Adrenal gland (tissue), 12 donors: ENCODE measurements around the gene KLHL12. TPM values are rescaled to one million over a fixed set of nuclear protein-coding genes. Genes with fewer than 3 reads are reported as not detected.

ENCODE experiments used
- DNase-seq, 7 donors: peaks; one replicate each; pipeline ENCODE4 v3.0.0-alpha.2; 2019 to 2020
- H3K27ac ChIP-seq, 5 donors: fragments of 200-600 bp; sonication (generic) in 4 of 5; 1 replicate in 3 of 5; 2 replicates in 2 of 5; pipeline versions ENCODE4 v1.5.1 to v1.8.0; 2016 to 2020; ENCODE audit warnings: mild to moderate bottlenecking in 1 of 5
- H3K27me3 ChIP-seq: fragments of 200-600 bp; 2 replicates; pipeline ENCODE4 v1.8.0; 2021
- H3K36me3 ChIP-seq, 2 donors: fragments of 200-600 bp; replicated peaks in 1 of 2; 1 replicate in 1 of 2; 2 replicates in 1 of 2; pipeline versions ENCODE4 v1.5.1 to v1.8.0; 2018 to 2022
- H3K4me1 ChIP-seq, 2 donors: fragments of 200-600 bp; replicated peaks in 1 of 2; 1 replicate in 1 of 2; 2 replicates in 1 of 2; pipeline versions ENCODE4 v1.5.1 to v1.8.0; 2018 to 2021
- H3K4me3 ChIP-seq, 4 donors: fragments of 200-600 bp; sonication (generic) in 3 of 4; one replicate each; pipeline ENCODE4 v1.5.1; 2016 to 2018
- H3K9me3 ChIP-seq, 3 donors: fragments of 200-600 bp; sonication (generic) in 1 of 3; replicated peaks in 1 of 3; 1 replicate in 2 of 3; 2 replicates in 1 of 3; pipeline versions ENCODE4 v1.5.1 to v1.8.0; 2016 to 2021
- CTCF ChIP-seq, 6 experiments: fragments of 450-650 bp in 4 of 6; fragments of 200-600 bp in 2 of 6; sonication (generic) in 1 of 6; IDR thresholded peaks; 1 replicate in 5 of 6; 2 replicates in 1 of 6; pipeline versions ENCODE4 v1.5.1 to v1.8.0; 2016 to 2021; ENCODE audit warnings: antibody characterized with exemption in 6 of 6, mild to moderate bottlenecking in 2 of 6, moderate library complexity in 1 of 6
- POLR2A ChIP-seq, 2 donors: fragments of 450-650 bp; IDR thresholded peaks; one replicate each; pipeline ENCODE4 v1.6.1; 2017; ENCODE audit warnings: antibody characterized with exemption in 2 of 2, mild to moderate bottlenecking in 2 of 2, moderate library complexity in 1 of 2
- WGBS, 4 donors: extraction: QIAGEN DNeasy Blood & Tissue Kit in 2 of 4; methylation state at CpG; one replicate each; pipeline versions ENCODE4 v1.1.5 to v1.1.7; 2013 to 2017; 5-methylcytosine and 5-hydroxymethylcytosine counted together
- intact Hi-C, 2 donors: fragments of 100-400 bp; cut with DNase I; formaldehyde crosslinking; loops; one replicate each; pipeline versions ENCODE4 v1.14.1 to v1.15.0; 2022 to 2023
- polyA plus RNA-seq, 3 donors: library from polyadenylated mRNA; stranded (reverse); fragments of 200-250 nt in 2 of 3; fragments of 350-450 nt in 1 of 3; fragmentation: Illumina TruSeq in 1 of 3; extraction: RNeasy Lipid Tissue Mini Kit (QIAGEN cat#74804) in 1 of 3; gene quantifications; one replicate each; pipeline ENCODE4 v1.2.3, GENCODE V29; 2013 to 2014
- total RNA-seq, 9 donors: library from RNA; depleted of rRNA in 4 of 9; stranded (reverse); fragments of >200 nt in 4 of 9; fragments of 120-200 nt in 1 of 9; fragmentation: NEBNext Ultra II Directional in 1 of 9; extraction: Animal tissue kit (Norgen Biotek cat#: 25700) in 1 of 9; gene quantifications; one replicate each; pipeline versions ENCODE4 v1.1.0 to v1.2.4, GENCODE V29; 2013 to 2023
- donor health status: healthy with polysubstance abuse.
- donor health status: Bipolar disorder and iron deficiency.
- donor health status: DM: yes; HTN: yes; CAD: no.
- donor health status: DM: no; HTN: no; CAD: no.
- donor health status: DM: no; HTN: no; CAD: no.
- donor health status: DM: yes; HTN: yes; CAD: no.

The KLHL12 gene
- total and polyA plus RNA-seq, 12 donors = 12.2 to 41.9 (median 26.7) TPM

GRCh38 chr1:202934755-202935154 lies 7.7 kb upstream of the KLHL12 start:
- 79 to 87% (median 85%) methylated on average over 3 of the region's 3 CpGs for WGBS, 4 donors
- H3K27ac ChIP-seq = no peak overlapping the region
- intact Hi-C loops = no loop called here
- no peaks in the 10 kb centered on the region for H3K9me3 ChIP-seq
- H3K4me1 ChIP-seq = no peaks in the 10 kb centered on the region
- TF ChIP-seq POLR2A (IDR thresholded peaks at IDR 0.05) (no peak), CTCF (IDR thresholded peaks at IDR 0.05) (no peak)
- DNase-seq = no peak
- H3K4me3 ChIP-seq = no peak overlapping the region
- no peaks in the 10 kb centered on the region for H3K27me3 ChIP-seq
- no peaks in the 10 kb centered on the region for H3K36me3 ChIP-seq

DNA sequence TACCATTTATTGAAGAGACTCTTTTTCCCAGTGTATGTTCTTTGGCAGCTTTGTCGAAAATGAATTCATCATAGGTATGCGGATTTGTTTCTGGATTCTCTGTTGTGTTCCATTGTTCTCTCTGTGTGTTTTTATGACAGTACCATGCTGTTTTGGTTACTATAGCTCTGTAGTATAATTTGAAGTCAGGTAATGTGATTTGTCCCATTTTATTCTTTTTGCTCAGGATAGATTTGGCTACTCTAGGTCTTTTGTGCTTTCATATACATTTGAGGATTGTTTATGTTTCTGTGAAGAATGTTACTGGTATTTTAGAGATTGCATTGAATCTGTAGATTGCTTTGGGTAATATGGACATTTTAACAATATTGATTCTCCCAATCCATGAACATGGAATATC lies 5.4 kb upstream of the KLHL12 start:
- H3K4me1 ChIP-seq = no peaks in the 10 kb centered on the region
- H3K9me3 ChIP-seq = no peaks in the 10 kb centered on the region
- no peaks in the 10 kb centered on the region for H3K27me3 ChIP-seq
- WGBS, 4 donors = 61 to 89% (median 78%) methylated on average over 2 of the region's 2 CpGs
- intact Hi-C loops = no loop called here
- no peak overlapping the region for H3K27ac ChIP-seq
- no peaks in the 10 kb centered on the region for H3K36me3 ChIP-seq
- DNase-seq = no peak
- H3K4me3 ChIP-seq = no peak overlapping the region
- no peak for TF ChIP-seq CTCF (IDR thresholded peaks at IDR 0.05)
- no peak for TF ChIP-seq POLR2A (IDR thresholded peaks at IDR 0.05)

DNA sequence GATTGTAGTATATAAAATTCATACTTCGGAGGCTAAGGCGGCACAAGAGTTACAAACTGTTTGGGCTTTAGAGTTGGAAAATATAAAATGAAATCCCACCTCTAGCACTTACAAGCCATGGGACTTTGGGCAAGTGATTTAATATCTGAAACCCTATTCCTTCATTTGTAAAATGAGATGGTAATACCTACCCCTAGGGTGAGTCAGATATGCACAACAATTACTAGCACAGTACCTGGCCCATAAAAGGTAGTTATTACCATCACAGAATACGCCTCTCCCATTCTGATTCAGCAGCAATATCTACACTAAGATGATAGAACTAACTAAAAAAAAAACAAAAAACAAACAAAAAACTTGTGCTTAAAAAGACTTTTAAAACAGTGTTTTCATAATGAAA lies 3.5 kb downstream of the KLHL12 start:
- peaks cover 0 to 16% of the 10 kb centered on the region in 2 donors for H3K36me3 ChIP-seq
- no peaks in the 10 kb centered on the region for H3K9me3 ChIP-seq
- DNase-seq = no peak
- no peak for TF ChIP-seq POLR2A (IDR thresholded peaks at IDR 0.05)
- no peak for TF ChIP-seq CTCF (IDR thresholded peaks at IDR 0.05)
- intact Hi-C loops = no loop called here
- no peak overlapping the region for H3K27ac ChIP-seq
- H3K4me1 ChIP-seq = peaks cover 4 to 18% of the 10 kb centered on the region in 2 donors
- no peak overlapping the region for H3K4me3 ChIP-seq
- no peaks in the 10 kb centered on the region for H3K27me3 ChIP-seq
- WGBS, 4 donors = 86 to 92% (median 90%) methylated on average over 3 of the region's 3 CpGs

DNA sequence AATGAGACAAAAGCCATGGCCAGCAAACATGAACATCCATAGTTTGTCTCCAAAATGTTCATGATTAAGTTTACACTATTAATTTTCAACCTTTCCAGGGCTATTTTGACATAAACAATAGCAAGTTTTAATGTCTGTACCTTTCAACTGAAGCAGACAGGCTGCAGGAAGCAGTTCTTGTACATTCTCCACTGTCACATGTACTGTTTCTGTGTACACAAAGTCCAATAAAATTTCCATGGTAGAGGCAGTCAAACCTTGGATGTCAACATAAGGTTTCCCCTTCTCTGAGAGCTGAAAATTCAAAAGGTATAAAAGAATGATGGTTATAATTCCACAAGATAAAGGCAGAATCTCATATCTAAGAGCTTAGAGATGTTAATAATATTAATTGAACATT lies 7.4 kb downstream of the KLHL12 start:
- H3K9me3 ChIP-seq = no peaks in the 10 kb centered on the region
- intact Hi-C loops = no loop called here
- H3K4me1 ChIP-seq = peaks cover 0 to 13% of the 10 kb centered on the region in 2 donors
- TF ChIP-seq POLR2A (IDR thresholded peaks at IDR 0.05) = no peak
- no peak for TF ChIP-seq CTCF (IDR thresholded peaks at IDR 0.05)
- H3K4me3 ChIP-seq = no peak overlapping the region
- H3K27ac ChIP-seq = no peak overlapping the region
- no peak for DNase-seq
- H3K36me3 ChIP-seq = peaks cover 0 to 54% of the 10 kb centered on the region in 2 donors
- no peaks in the 10 kb centered on the region for H3K27me3 ChIP-seq
